Umbilical cord (tissue), 2 donors: ENCODE results near the gene PANX3. TPM values are rescaled to one million over a fixed set of nuclear protein-coding genes. Genes with fewer than 3 reads are reported as not detected.

Experiments
- DNase-seq: peaks from one replicate; pipeline ENCODE4 v3.0.0-alpha.2; 2015; ENCODE audit warnings: low spot score
- total RNA-seq: library from RNA; depleted of rRNA; stranded (reverse); fragments of >200 nt; gene quantifications from one replicate; pipeline ENCODE4 v1.2.3, GENCODE V29; 2014; ENCODE audit warnings: low replicate concordance; ENCODE audit not compliant: insufficient read depth

Gene PANX3
- total RNA-seq, 1 donor from 2014 or later = not detected

DNA sequence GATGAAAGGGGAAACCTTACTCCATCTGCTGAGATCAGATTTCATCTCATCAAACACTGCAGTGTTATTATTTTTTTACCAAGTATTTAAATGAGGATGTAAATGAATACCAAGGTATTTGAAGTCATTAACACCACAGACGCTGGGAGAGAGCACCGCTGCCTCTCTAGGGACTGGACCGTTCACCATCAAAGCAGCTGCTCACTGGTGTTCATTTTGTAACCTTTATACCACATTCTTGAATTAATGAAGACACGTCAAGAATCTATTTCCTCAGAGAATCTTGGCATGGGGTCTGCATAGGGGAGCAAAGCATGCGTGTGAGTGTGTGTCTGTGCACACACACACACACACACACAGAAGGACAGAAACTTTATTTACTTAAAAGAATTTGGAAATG lies 46.7 kb downstream of the PANX3 start:
- no peak for DNase-seq

DNA sequence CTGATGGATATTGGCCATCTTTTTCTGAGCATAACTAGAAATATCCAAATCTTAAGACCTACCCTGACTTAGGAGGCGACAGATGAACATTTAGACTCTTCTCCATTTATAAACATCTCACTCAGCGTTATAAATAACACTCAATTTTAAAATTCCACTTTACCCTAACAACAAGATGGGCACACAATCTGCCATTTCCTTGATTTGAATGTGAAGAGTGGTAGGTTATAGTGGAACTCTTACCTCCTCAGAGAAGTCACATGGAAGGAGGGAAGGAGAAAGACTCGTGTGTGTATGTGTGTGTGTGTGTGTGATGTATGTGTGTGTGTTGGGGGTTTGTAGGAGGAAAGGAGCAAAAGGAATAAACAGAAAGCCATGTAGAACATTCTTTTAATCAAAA lies 47.3 kb downstream of the PANX3 start:
- no peak for DNase-seq

- no peak for DNase-seq
Observed at GRCh38 chr11:124658986-124659385, 47.8 kb downstream of the PANX3 start.

GRCh38 chr11:124661553-124661952 lies 50.3 kb downstream of the PANX3 start:
- DNase-seq = no peak

GRCh38 chr11:124662106-124662505 lies 50.9 kb downstream of the PANX3 start:
- DNase-seq = no peak

DNA sequence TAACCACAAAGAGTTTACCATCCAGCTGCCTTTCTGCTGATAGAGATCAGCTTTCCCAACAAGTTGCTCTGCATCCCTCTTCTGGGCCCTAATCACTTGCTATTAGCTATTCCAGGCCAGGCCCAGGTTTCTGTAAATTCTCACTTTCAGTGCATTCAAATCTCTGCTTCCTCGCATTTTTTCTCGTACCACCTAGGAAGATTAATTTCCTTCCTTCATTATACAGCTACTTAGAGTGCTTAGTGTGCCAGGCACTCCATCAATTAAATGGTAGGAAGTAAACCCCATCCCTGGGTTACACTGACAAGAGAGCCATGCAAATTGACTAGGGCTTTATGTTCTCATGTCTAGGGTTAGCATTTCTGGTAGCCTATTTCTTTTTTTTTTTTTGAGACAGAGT lies 52.6 kb downstream of the PANX3 start:
- no peak for DNase-seq

GRCh38 chr11:124667601-124668000 lies 56.4 kb downstream of the PANX3 start:
- DNase-seq = no peak

DNA sequence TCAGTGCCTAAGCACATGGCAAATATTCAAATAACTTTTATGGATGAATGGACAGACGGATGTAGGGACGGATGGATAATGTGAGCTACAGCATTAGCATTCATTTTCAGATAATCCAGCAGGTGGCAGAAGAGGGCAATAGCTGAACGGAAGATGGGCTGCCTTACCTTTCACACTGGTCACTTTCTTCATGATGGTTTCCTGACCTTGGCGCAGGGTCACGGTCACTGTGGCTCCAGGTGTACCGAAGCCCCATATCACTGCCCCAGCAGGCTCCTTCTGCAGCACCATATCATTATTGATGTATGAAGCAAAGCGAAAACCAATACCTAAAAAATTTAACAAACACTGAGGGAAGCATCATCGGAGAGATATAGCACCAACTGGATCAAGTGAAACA lies 58.0 kb downstream of the PANX3 start:
- peak; percentile 29 for DNase-seq

Other genes with a start within 250 kb of the PANX3 start
- not detected for gene OR8B2, start 226.9 kb upstream of the PANX3 start, total RNA-seq
- gene OR8B3, start 212.4 kb upstream of the PANX3 start, total RNA-seq = not detected
- gene OR8B4, start 186.6 kb upstream of the PANX3 start, total RNA-seq = not detected
- 4.6 TPM for gene OR8B8, start 165.7 kb upstream of the PANX3 start, total RNA-seq
- gene OR8B12, start 67.8 kb upstream of the PANX3 start, total RNA-seq = not detected
- gene OR8A1, start 41.4 kb upstream of the PANX3 start, total RNA-seq = 7.0 TPM
- 24.3 TPM for gene TBRG1, start 11.4 kb downstream of the PANX3 start, total RNA-seq
- 8.4 TPM for gene SIAE, start 62.3 kb downstream of the PANX3 start, total RNA-seq
- gene SPA17, start 62.5 kb downstream of the PANX3 start, total RNA-seq = 8.9 TPM
- not detected for gene NRGN, start 128.5 kb downstream of the PANX3 start, total RNA-seq
- not detected for gene VSIG2, start 140.8 kb downstream of the PANX3 start, total RNA-seq
- 9.4 TPM for gene ESAM, start 150.9 kb downstream of the PANX3 start, total RNA-seq
- gene MSANTD2, start 189.0 kb downstream of the PANX3 start, total RNA-seq = 43.8 TPM